HCT116 (cell line): Measurements from ENCODE around the gene DENND6A. TPM values are rescaled to one million over a fixed set of nuclear protein-coding genes. Genes with fewer than 3 reads are reported as not detected.

Source experiments
- ATAC-seq: fragments of 200-7000 bp; cut with Tn5 transposase; 2 replicates; pipeline ENCODE4 v1.9.1; 2020; ENCODE audit warnings: mild to moderate bottlenecking, moderate library complexity
- BruUV-seq: library from RNA; stranded (reverse); fragments of 400-500 nt; replicated peaks from 2 replicates; lab custom pipeline; 2021; lab: Mats Ljungman, UMichigan
- CTCF ChIA-PET: fragments of 300-600 bp; sonication (Branson Sonifier 250); formaldehyde crosslinking; loops from one replicate; lab custom pipeline; 2021; ENCODE audit warnings: antibody characterized with exemption; lab: Charles Lee
- POLR2A ChIA-PET: fragments of 300-600, 350-600 bp; sonication (Branson Sonifier 250); formaldehyde crosslinking; loops from one replicate; lab custom pipeline; 2021; ENCODE audit warnings: antibody characterized with exemption; lab: Charles Lee
- RAD21 ChIA-PET, 2 experiments: fragments of 300-600 bp; sonication (Branson Sonifier 250); formaldehyde crosslinking; loops; one replicate each; lab custom pipeline; 2023; ENCODE audit warnings: low total read pairs in 2 of 2; ENCODE audit not compliant: uncharacterized antibody in 2 of 2, unreplicated experiment in 2 of 2, low non-redundant PET in 1 of 2; lab: Charles Lee
- DNase-seq: peaks from one replicate; pipeline ENCODE4 v3.0.0-alpha.2; 2010; ENCODE audit warnings: low read depth, low spot score
- H2AFZ ChIP-seq: fragments of 200-600 bp; shearing (Covaris generic), sonication (generic); 2 replicates; pipeline ENCODE4 v1.6.1; 2017; ENCODE audit warnings: low read depth, mixed run types, mixed read lengths, antibody characterized with exemption, low read length; ENCODE audit not compliant: poor library complexity, severe bottlenecking
- H3K27ac ChIP-seq: 2 replicates; pipeline ENCODE4 v1.5.1; 2012; ENCODE audit warnings: low read depth, low read length
- H3K27me3 ChIP-seq: fragments of 200-600 bp; sonication (generic); 2 replicates; pipeline ENCODE4 v1.6.1; 2016; ENCODE audit warnings: mixed run types, low read length, mixed read lengths; ENCODE audit not compliant: insufficient read depth
- H3K36me3 ChIP-seq, 2 experiments: fragments of 200-500 bp in 1 of 2; fragments of 200-600 bp in 1 of 2; sonication (Bioruptor generic) in 1 of 2; sonication (generic) in 1 of 2; 2 replicates each; pipeline versions ENCODE4 v1.5.1 to v1.6.1; 2014 to 2016; ENCODE audit warnings: low read length in 2 of 2, inconsistent platforms in 1 of 2, mixed read lengths in 1 of 2, mixed run types in 1 of 2; ENCODE audit not compliant: insufficient read depth in 2 of 2, control insufficient read depth in 1 of 2
- H3K4me1 ChIP-seq, 2 experiments: fragments of 200-600 bp in 1 of 2; sonication (generic) in 1 of 2; 2 replicates each; pipeline versions ENCODE4 v1.5.1 to v1.6.1; 2012 to 2017; ENCODE audit warnings: low read length in 2 of 2, inconsistent platforms in 1 of 2, mild to moderate bottlenecking in 1 of 2, mixed read lengths in 1 of 2, mixed run types in 1 of 2, moderate library complexity in 1 of 2; ENCODE audit not compliant: insufficient read depth in 2 of 2, control insufficient read depth in 1 of 2
- H3K4me2 ChIP-seq: fragments of 200-600 bp; sonication (generic); 2 replicates; pipeline ENCODE4 v1.6.1; 2017; ENCODE audit warnings: mixed run types, low read length, mixed read lengths
- H3K4me3 ChIP-seq, 2 experiments: fragments of 200-600 bp in 1 of 2; sonication (generic) in 1 of 2; replicated peaks in 1 of 2; 2 replicates each; pipeline ENCODE4 v1.5.1; 2011 to 2016; ENCODE audit warnings: low read length in 2 of 2, control low read depth in 1 of 2, low read depth in 1 of 2, mild to moderate bottlenecking in 1 of 2, mixed read lengths in 1 of 2, mixed run types in 1 of 2
- H3K79me2 ChIP-seq: fragments of 200-600 bp; sonication (generic); 2 replicates; pipeline ENCODE4 v1.6.1; 2017; ENCODE audit warnings: mild to moderate bottlenecking, mixed run types, low read length, moderate library complexity, mixed read lengths; ENCODE audit not compliant: insufficient read depth
- H3K9ac ChIP-seq: fragments of 200-600 bp; sonication (generic); 2 replicates; pipeline ENCODE4 v1.6.1; 2016; ENCODE audit warnings: low read length, mixed read lengths
- H3K9me2 ChIP-seq: fragments of 200-600 bp; sonication (generic), shearing (Covaris generic); 2 replicates; pipeline ENCODE4 v1.6.1; 2017; ENCODE audit warnings: mixed run types, mild to moderate bottlenecking, moderate library complexity; ENCODE audit not compliant: insufficient read depth
- H3K9me3 ChIP-seq, 2 experiments: fragments of 200-500 bp in 1 of 2; fragments of 200-600 bp in 1 of 2; sonication (Bioruptor generic) in 1 of 2; sonication (generic) in 1 of 2; 2 replicates each; pipeline ENCODE4 v1.6.1; 2014 to 2017; ENCODE audit warnings: low read length in 2 of 2, mixed read lengths in 2 of 2, inconsistent platforms in 1 of 2, low read depth in 1 of 2, mild to moderate bottlenecking in 1 of 2, mixed run types in 1 of 2, moderate library complexity in 1 of 2; ENCODE audit not compliant: control insufficient read depth in 1 of 2, insufficient read depth in 1 of 2
- H4K20me1 ChIP-seq: fragments of 200-600 bp; sonication (generic), shearing (Covaris generic); 2 replicates; pipeline ENCODE4 v1.6.1; 2017; ENCODE audit warnings: mixed run types, mild to moderate bottlenecking, moderate library complexity; ENCODE audit not compliant: insufficient read depth
- CBX3 ChIP-seq: IDR thresholded peaks from 2 replicates; pipeline ENCODE4 v1.6.1; 2012; ENCODE audit warnings: low read depth
- ELF1 ChIP-seq: IDR thresholded peaks from 2 replicates; pipeline ENCODE4 v1.6.1; 2012; ENCODE audit warnings: low read depth, borderline replicate concordance
- EZH2phosphoT487 ChIP-seq: fragments of 200-600 bp; IDR thresholded peaks from 2 replicates; pipeline ENCODE4 v1.6.1; 2018; ENCODE audit warnings: antibody characterized with exemption, borderline replicate concordance
- JUND ChIP-seq: IDR thresholded peaks from 2 replicates; pipeline ENCODE4 v1.6.1; 2012
- POLR2AphosphoS5 ChIP-seq: IDR thresholded peaks from 2 replicates; pipeline ENCODE4 v1.6.1; 2011; ENCODE audit warnings: mild to moderate bottlenecking, low read depth, low read length, moderate library complexity
- SRF ChIP-seq: IDR thresholded peaks from 2 replicates; pipeline ENCODE4 v1.6.1; 2012; ENCODE audit warnings: low read depth
- TCF7L2 ChIP-seq: IDR thresholded peaks from 2 replicates; pipeline ENCODE4 v1.7.0; 2011; ENCODE audit warnings: borderline replicate concordance, inconsistent platforms; ENCODE audit not compliant: insufficient read depth, insufficient read length; ENCODE audit errors: extremely low read depth
- YY1 ChIP-seq: IDR thresholded peaks from 2 replicates; pipeline ENCODE4 v1.6.1; 2011; ENCODE audit warnings: low read length, low read depth, moderate library complexity, mild to moderate bottlenecking; ENCODE audit not compliant: insufficient replicate concordance; ENCODE audit errors: extremely low read depth
- ZFX ChIP-seq: fragments of 450-650 bp; IDR thresholded peaks from 2 replicates; pipeline ENCODE4 v1.6.1; 2017
- intact Hi-C: fragments of 100-400 bp; cut with micrococcal nuclease; formaldehyde crosslinking; loops from 2 replicates; pipeline ENCODE4 v1.10.0; 2022
- total RNA-seq: library from RNA; stranded (reverse); gene quantifications from one replicate; pipeline ENCODE4 v1.2.1, GENCODE V29; 2021; ENCODE audit not compliant: unreplicated experiment
- TF ChIP-seq, protein P1 (sequence below), 3 experiments: fragments of 200-600 bp in 1 of 3; sonication (generic) in 1 of 3; IDR thresholded peaks in 2 of 3; conservative IDR thresholded peaks in 1 of 3; 2 replicates each; pipeline ENCODE4 v1.5.1; 2012 to 2017; ENCODE audit warnings: low read depth in 2 of 3, low read length in 2 of 3, antibody characterized with exemption in 1 of 3, borderline replicate concordance in 1 of 3, control low read depth in 1 of 3, mild to moderate bottlenecking in 1 of 3, mixed read lengths in 1 of 3, mixed run types in 1 of 3, moderate library complexity in 1 of 3; ENCODE audit not compliant: insufficient read depth in 1 of 3
- TF ChIP-seq, protein P2 (sequence below): IDR thresholded peaks from 2 replicates; pipeline ENCODE4 v1.6.1; 2012

DENND6A gene
- total RNA-seq, 1 experiment from 2014 or later = 22.3 TPM

DNA sequence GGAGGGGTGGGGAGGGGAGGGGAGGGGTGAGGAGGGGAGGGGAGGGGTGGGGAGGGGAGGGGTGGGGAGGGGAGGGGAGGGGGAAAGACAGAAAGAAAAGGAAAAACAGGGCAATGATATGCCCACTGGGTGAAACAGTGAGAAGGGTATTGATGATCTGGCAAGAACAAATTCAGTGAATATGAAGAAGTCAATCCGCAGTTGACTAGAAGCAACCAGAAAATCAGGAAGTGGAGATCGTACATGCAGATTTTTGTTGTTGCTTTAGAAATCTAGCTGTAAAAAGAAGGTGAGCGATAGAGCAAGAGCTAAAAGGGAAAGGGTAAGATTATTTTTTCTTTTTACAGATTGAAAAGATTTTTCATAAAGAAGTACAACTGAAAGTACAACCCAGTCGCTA lies 48.1 kb downstream of the DENND6A start:
- POLR2A ChIA-PET = no interaction called here
- no peaks in the 10 kb centered on the region for H3K4me1 ChIP-seq
- H3K9me3 ChIP-seq = no peaks in the 10 kb centered on the region
- H3K9me2 ChIP-seq = no peaks in the 10 kb centered on the region
- BruUV-seq = no TSS peak
- H3K36me3 ChIP-seq = peaks cover 0 to 7% of the 10 kb centered on the region in 2 experiments; a peak in 1 of 4 replicates
- no peak overlapping the region for H3K27ac ChIP-seq
- CTCF ChIA-PET = no interaction called here
- H3K79me2 ChIP-seq = no peaks in the 10 kb centered on the region
- H3K27me3 ChIP-seq = no peaks in the 10 kb centered on the region
- no peak overlapping the region for H3K9ac ChIP-seq
- DNase-seq (no peak), ATAC-seq (no peak)
- H3K4me2 ChIP-seq = no peak overlapping the region
- H2AFZ ChIP-seq = no peak overlapping the region
- intact Hi-C loops = loop anchor here (5.0 kb wide), 1 partner anchor 183 kb away; no protein-coding TSS in a partner anchor
- no peak overlapping the region for H3K4me3 ChIP-seq
- RAD21 ChIA-PET = no interaction called here
- TF ChIP-seq POLR2AphosphoS5 (no peak), EZH2phosphoT487 (no peak), YY1 (no peak), SRF (no peak), JUND (no peak), ELF1 (no peak), TCF7L2 (no peak), ZFX (no peak), CBX3 (no peak)
- TF ChIP-seq, protein P1, sequence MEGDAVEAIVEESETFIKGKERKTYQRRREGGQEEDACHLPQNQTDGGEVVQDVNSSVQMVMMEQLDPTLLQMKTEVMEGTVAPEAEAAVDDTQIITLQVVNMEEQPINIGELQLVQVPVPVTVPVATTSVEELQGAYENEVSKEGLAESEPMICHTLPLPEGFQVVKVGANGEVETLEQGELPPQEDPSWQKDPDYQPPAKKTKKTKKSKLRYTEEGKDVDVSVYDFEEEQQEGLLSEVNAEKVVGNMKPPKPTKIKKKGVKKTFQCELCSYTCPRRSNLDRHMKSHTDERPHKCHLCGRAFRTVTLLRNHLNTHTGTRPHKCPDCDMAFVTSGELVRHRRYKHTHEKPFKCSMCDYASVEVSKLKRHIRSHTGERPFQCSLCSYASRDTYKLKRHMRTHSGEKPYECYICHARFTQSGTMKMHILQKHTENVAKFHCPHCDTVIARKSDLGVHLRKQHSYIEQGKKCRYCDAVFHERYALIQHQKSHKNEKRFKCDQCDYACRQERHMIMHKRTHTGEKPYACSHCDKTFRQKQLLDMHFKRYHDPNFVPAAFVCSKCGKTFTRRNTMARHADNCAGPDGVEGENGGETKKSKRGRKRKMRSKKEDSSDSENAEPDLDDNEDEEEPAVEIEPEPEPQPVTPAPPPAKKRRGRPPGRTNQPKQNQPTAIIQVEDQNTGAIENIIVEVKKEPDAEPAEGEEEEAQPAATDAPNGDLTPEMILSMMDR (IDR thresholded peaks at IDR 0.05 in 2 of 3, conservative IDR thresholded peaks at IDR 0.05 in 1 of 3; ENCODE audit: borderline replicate concordance in 1 of 3, insufficient read depth in 1 of 3, low read depth in 2 of 3, low read length in 2 of 3) = no peak
- TF ChIP-seq, protein P2, sequence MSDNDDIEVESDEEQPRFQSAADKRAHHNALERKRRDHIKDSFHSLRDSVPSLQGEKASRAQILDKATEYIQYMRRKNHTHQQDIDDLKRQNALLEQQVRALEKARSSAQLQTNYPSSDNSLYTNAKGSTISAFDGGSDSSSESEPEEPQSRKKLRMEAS = no peak
- no peaks in the 10 kb centered on the region for H4K20me1 ChIP-seq
